Measurements from ENCODE around the gene NPM3.

- no peak for TF ChIP-seq POLR2AphosphoS5 (IDR thresholded peaks at IDR 0.05; ENCODE audit: borderline replicate concordance, low read depth, low read length)
- TF ChIP-seq EZH2 (IDR thresholded peaks at IDR 0.05), result no peak
- TF ChIP-seq FOXP2 (optimal IDR thresholded peaks at IDR 0.05; ENCODE audit: control extremely low read depth, extremely low read length, insufficient read depth), result no peak
Observed at GRCh38 chr10:101824736-101825135, 41.5 kb upstream of the NPM3 start.
